H1 (cell line): ENCODE measurements around the gene SRSF9. TPM values are rescaled to one million over a fixed set of nuclear protein-coding genes. Genes with fewer than 3 reads are reported as not detected.

Source experiments
- CTCF ChIA-PET: fragments of 300-600 bp; sonication (Branson Sonifier 250); formaldehyde crosslinking; loops from one replicate; lab custom pipeline; 2021; ENCODE audit not compliant: partially characterized antibody; lab: Charles Lee
- POLR2A ChIA-PET: fragments of 300-600 bp; sonication (Branson Sonifier 250); formaldehyde crosslinking; loops from one replicate; lab custom pipeline; 2021; ENCODE audit warnings: inconsistent platforms; ENCODE audit not compliant: partially characterized antibody; lab: Charles Lee
- DNase-seq, 2 experiments: peaks; one replicate each; pipeline versions ENCODE4 v3.0.0 to v3.0.0-alpha.2; 2010 to 2022; ENCODE audit warnings: low spot score in 2 of 2, low read depth in 1 of 2, mixed read lengths in 1 of 2
- FAIRE-seq: peaks from 2 replicates; lab custom pipeline; 2011; peaks lifted over from hg19 to GRCh38; lab: Jason Lieb, UNC
- H2AFZ ChIP-seq: 2 replicates; pipeline ENCODE4 v1.8.1; 2012; ENCODE audit warnings: low read length, inconsistent platforms
- H2AK5ac ChIP-seq: 2 replicates; pipeline ENCODE4 v1.6.1; 2013; ENCODE audit warnings: low read depth, low read length
- H2BK120ac ChIP-seq: replicated peaks from 2 replicates; pipeline ENCODE3; 2013; ENCODE audit warnings: low read depth, low read length, inconsistent platforms
- H2BK12ac ChIP-seq: 2 replicates; pipeline ENCODE4 v1.6.1; 2013; ENCODE audit warnings: low read depth, low read length
- H2BK15ac ChIP-seq: 2 replicates; pipeline ENCODE4 v1.6.1; 2013; ENCODE audit warnings: low read length
- H2BK20ac ChIP-seq: 2 replicates; pipeline ENCODE4 v1.6.1; 2013; ENCODE audit warnings: low read length
- H2BK5ac ChIP-seq: 2 replicates; pipeline ENCODE4 v1.6.1; 2013; ENCODE audit warnings: low read depth, low read length
- H3K14ac ChIP-seq: 2 replicates; pipeline ENCODE4 v1.6.1; 2013; ENCODE audit warnings: inconsistent platforms; ENCODE audit not compliant: insufficient read length
- H3K18ac ChIP-seq: 2 replicates; pipeline ENCODE4 v1.6.1; 2013; ENCODE audit warnings: low read length; ENCODE audit errors: extremely low read depth
- H3K23ac ChIP-seq: 2 replicates; pipeline ENCODE4 v1.6.1; 2013; ENCODE audit warnings: inconsistent platforms; ENCODE audit not compliant: insufficient read length
- H3K23me2 ChIP-seq: 2 replicates; pipeline ENCODE4 v1.6.1; 2013; ENCODE audit warnings: low read depth, low read length
- H3K27ac ChIP-seq: 2 replicates; pipeline ENCODE4 v1.6.1; 2011; ENCODE audit warnings: low read depth, low read length, inconsistent platforms
- H3K27me3 ChIP-seq, 4 experiments: replicated peaks in 1 of 4; 1 replicate in 1 of 4; 2 replicates in 3 of 4; pipeline versions ENCODE4 v1.6.1 to v1.8.1; 2011 to 2013; ENCODE audit warnings: low read length in 3 of 4, mild to moderate bottlenecking in 3 of 4, inconsistent platforms in 2 of 4, mixed read lengths in 2 of 4, moderate library complexity in 1 of 4; ENCODE audit not compliant: control insufficient read depth in 3 of 4, insufficient read depth in 3 of 4; ENCODE audit errors: extremely low read depth in 1 of 4
- H3K36me3 ChIP-seq, 4 experiments: 2 replicates each; pipeline versions ENCODE4 v1.6.1 to v1.8.1; 2011 to 2013; ENCODE audit warnings: mild to moderate bottlenecking in 4 of 4, low read length in 3 of 4, moderate library complexity in 2 of 4, control low read depth in 1 of 4, inconsistent platforms in 1 of 4; ENCODE audit not compliant: insufficient read depth in 4 of 4, control insufficient read depth in 2 of 4
- H3K4ac ChIP-seq: replicated peaks from 2 replicates; pipeline ENCODE3; 2013; ENCODE audit warnings: low read length, low read depth, mixed read lengths, inconsistent platforms; ENCODE audit not compliant: insufficient read length
- H3K4me1 ChIP-seq, 4 experiments: replicated peaks in 1 of 4; 1 replicate in 1 of 4; 2 replicates in 3 of 4; pipeline versions ENCODE4 v1.6.1 to v1.8.1; 2011 to 2013; ENCODE audit warnings: low read length in 3 of 4, inconsistent platforms in 2 of 4, mixed read lengths in 1 of 4; ENCODE audit not compliant: insufficient read depth in 4 of 4, control insufficient read depth in 3 of 4
- H3K4me2 ChIP-seq, 2 experiments: 2 replicates each; pipeline versions ENCODE4 v1.6.1 to v1.8.1; 2011 to 2013; ENCODE audit warnings: low read depth in 2 of 2, low read length in 2 of 2, control low read depth in 1 of 2, inconsistent platforms in 1 of 2, mild to moderate bottlenecking in 1 of 2; ENCODE audit not compliant: insufficient read depth in 1 of 2
- H3K4me3 ChIP-seq, 4 experiments: fragments of 200-600, 300-600 bp in 1 of 4; sonication (generic), shearing (Covaris generic), sonication (Bioruptor Twin) in 1 of 4; 2 replicates each; pipeline versions ENCODE4 v1.5.1 to v1.8.1; 2011 to 2016; ENCODE audit warnings: low read length in 4 of 4, low read depth in 3 of 4, control low read depth in 2 of 4, inconsistent platforms in 2 of 4, mild to moderate bottlenecking in 2 of 4, mixed read lengths in 1 of 4, moderate library complexity in 1 of 4; ENCODE audit not compliant: insufficient read depth in 2 of 4; ENCODE audit errors: extremely low read depth in 1 of 4
- H3K56ac ChIP-seq: replicated peaks from 2 replicates; pipeline ENCODE3; 2013; ENCODE audit warnings: low read depth, mild to moderate bottlenecking, mixed read lengths, low read length, inconsistent platforms; ENCODE audit not compliant: insufficient read length
- H3K79me1 ChIP-seq: 2 replicates; pipeline ENCODE4 v1.6.1; 2013; ENCODE audit warnings: low read depth, low read length, control low read depth
- H3K79me2 ChIP-seq, 2 experiments: 2 replicates each; pipeline versions ENCODE4 v1.6.1 to v1.8.1; 2012 to 2013; ENCODE audit warnings: low read length in 2 of 2, mild to moderate bottlenecking in 2 of 2, inconsistent platforms in 1 of 2; ENCODE audit not compliant: insufficient read depth in 2 of 2, control insufficient read depth in 1 of 2
- H3K9ac ChIP-seq, 4 experiments: replicated peaks in 1 of 4; 1 replicate in 1 of 4; 2 replicates in 3 of 4; pipeline versions ENCODE4 v1.6.1 to v1.8.1; 2011 to 2013; ENCODE audit warnings: low read depth in 3 of 4, low read length in 3 of 4, control low read depth in 2 of 4, mild to moderate bottlenecking in 2 of 4, moderate library complexity in 2 of 4, inconsistent platforms in 1 of 4; ENCODE audit errors: extremely low read depth in 1 of 4
- H3K9me3 ChIP-seq, 2 experiments: 2 replicates each; pipeline versions ENCODE4 v1.6.1 to v1.8.1; 2012 to 2013; ENCODE audit warnings: mild to moderate bottlenecking in 2 of 2, moderate library complexity in 2 of 2, control low read depth in 1 of 2, inconsistent platforms in 1 of 2, low read depth in 1 of 2, low read length in 1 of 2, mixed read lengths in 1 of 2; ENCODE audit not compliant: insufficient read depth in 2 of 2
- H4K20me1 ChIP-seq, 2 experiments: replicated peaks in 1 of 2; 2 replicates each; pipeline versions ENCODE3 to v1.8.1; 2011 to 2013; ENCODE audit warnings: inconsistent platforms in 2 of 2, low read length in 2 of 2, mild to moderate bottlenecking in 1 of 2; ENCODE audit not compliant: insufficient read depth in 2 of 2, control insufficient read depth in 1 of 2
- H4K5ac ChIP-seq: 2 replicates; pipeline ENCODE4 v1.6.1; 2013; ENCODE audit warnings: low read length, low read depth, mixed read lengths, inconsistent platforms; ENCODE audit not compliant: insufficient read length
- H4K8ac ChIP-seq: 2 replicates; pipeline ENCODE4 v1.8.0; 2013; ENCODE audit warnings: mild to moderate bottlenecking, moderate library complexity, low read length, inconsistent platforms; ENCODE audit not compliant: insufficient read depth; ENCODE audit errors: extremely low read depth
- H4K91ac ChIP-seq: replicated peaks from 2 replicates; pipeline ENCODE3; 2013; ENCODE audit warnings: low read length, mixed read lengths, inconsistent platforms; ENCODE audit not compliant: insufficient read length
- TAF7 ChIP-seq: optimal IDR thresholded peaks from 2 replicates; pipeline ENCODE3; 2011; ENCODE audit warnings: low read depth, mild to moderate bottlenecking, inconsistent platforms, low read length, moderate library complexity, borderline replicate concordance
- WGBS, 2 experiments: shearing (Covaris generic) in 1 of 2; methylation state at CpG; one replicate each; pipeline versions ENCODE4 v1.1.6 to v1.1.7; 2013 to 2015; ENCODE audit warnings: low lambda C conversion rate in 2 of 2, mixed read lengths in 2 of 2, inconsistent platforms in 1 of 2, low coverage in 1 of 2, missing lambda C conversion rate in 1 of 2; ENCODE audit not compliant: insufficient replicate concordance in 2 of 2, insufficient coverage in 1 of 2, insufficient read length in 1 of 2; ENCODE audit errors: extremely low coverage in 1 of 2, missing lambda C conversion rate in 1 of 2; 5-methylcytosine and 5-hydroxymethylcytosine counted together
- polyA plus RNA-seq, 7 experiments: library from polyadenylated mRNA; depleted of rRNA in 3 of 7; stranded (reverse) in 5 of 7; unstranded in 2 of 7; fragments of >200 nt in 5 of 7; fragments of 200-250 nt in 2 of 7; gene quantifications; 1 replicate in 5 of 7; 2 replicates in 1 of 7; 4 replicates in 1 of 7; pipeline versions ENCODE4 v1.2.1 to v1.2.3, GENCODE V29; 2011 to 2013; ENCODE audit warnings: missing spikeins in 2 of 7, mixed read lengths in 2 of 7
- total RNA-seq: library from RNA; stranded (reverse); fragmentation: NEBNext Ultra II Directional; extraction: Animal tissue kit (Norgen Biotek cat#: 25700); gene quantifications from 2 replicates; pipeline ENCODE4 v1.2.1, GENCODE V29; 2021

The SRSF9 gene
- total and polyA plus RNA-seq, 2 of the 8 experiments (the other 6 are each of a cell fraction or from before 2014, with no cell fraction given) = 172 to 304 TPM

- DNase-seq = no peak
- WGBS, 2 experiments = 90% methylated on average over 8 of the region's 8 CpGs; no CpG with 5 or more reads in 1 of the 2 experiments
- Histone ChIP-seq H3K79me1 (no peaks in the 10 kb centered on the region), H3K56ac (no peak overlapping the region), H2BK120ac (no peak overlapping the region), H3K79me2 (no peaks in the 10 kb centered on the region), H3K4me2 (no peak overlapping the region), H3K9ac (no peak overlapping the region), H2AK5ac (no peak overlapping the region), H2BK20ac (no peak overlapping the region), H2AFZ (no peak overlapping the region), H3K23me2 (no peaks in the 10 kb centered on the region), H4K20me1 (no peaks in the 10 kb centered on the region), H3K4ac (no peak overlapping the region), H3K4me1 (peaks cover 0 to 6% (median 0%) of the 10 kb centered on the region in 4 experiments; a peak in 1 of 7 replicates), H2BK5ac (no peak overlapping the region), H3K27me3 (no peaks in the 10 kb centered on the region), H3K14ac (no peak overlapping the region), H2BK15ac (no peak overlapping the region), H3K9me3 (peaks cover 0 to 3% of the 10 kb centered on the region in 2 experiments; a peak in 1 of 4 replicates), H4K5ac (no peak overlapping the region), H3K36me3 (no peaks in the 10 kb centered on the region), H3K23ac (no peak overlapping the region), H3K4me3 (no peak overlapping the region), H4K8ac (no peak overlapping the region), H4K91ac (no peak overlapping the region), H3K27ac (no peak overlapping the region), H2BK12ac (no peak overlapping the region), H3K18ac (no peak overlapping the region; the same call in 1 of the 2 replicates)
- POLR2A ChIA-PET = interaction anchor here (0.9 to 2.4 kb wide), 9 partner anchors 14 to 76 kb away, joined by 3 to 11 read pairs (median 4); no protein-coding TSS in a partner anchor
- TF ChIP-seq TAF7 = no peak
- no peak for FAIRE-seq
- CTCF ChIA-PET = interaction anchor here (0.7 to 13.9 kb wide), 19 partner anchors 10 to 167 kb away, joined by 3 to 310 read pairs (median 11); partner anchors contain the start of gene COX6A1
Observed at GRCh38 chr12:120428597-120429229, 40.8 kb downstream of the SRSF9 start.
